Ramos (cell line): ENCODE measurements around the gene SLC12A8.

Experiments
- in situ Hi-C: fragments of 300-500 bp; cut with MboI; formaldehyde crosslinking; loops from one replicate; pipeline ENCODE4 v1.14.3; 2022; ENCODE audit warnings: low sequenced_read_pairs; ENCODE audit not compliant: unreplicated experiment

SLC12A8 gene

DNA sequence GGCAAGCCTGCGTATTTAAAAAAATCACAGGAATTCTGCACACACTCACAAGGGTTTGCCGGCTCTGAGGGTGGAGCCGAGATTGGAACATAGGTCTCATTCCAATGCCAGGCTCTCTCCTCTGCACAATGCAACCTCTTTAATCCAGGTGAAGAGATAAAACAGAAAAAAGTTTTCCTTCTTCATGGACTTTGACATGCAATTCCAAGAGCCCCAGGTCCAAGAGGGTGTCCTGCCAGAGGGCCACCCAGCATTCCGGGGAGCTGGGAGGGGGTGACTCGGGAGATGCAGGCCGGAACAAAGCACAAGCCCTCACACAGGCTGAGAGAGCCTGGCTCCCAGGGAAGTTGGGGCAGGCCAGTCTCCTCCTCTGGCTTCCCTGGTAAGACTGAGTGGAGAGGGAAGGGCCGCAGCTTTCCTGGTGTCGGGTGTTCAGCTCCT, 6.7 kb upstream of the SLC12A8 start:
- in situ Hi-C loops = no loop called here

DNA sequence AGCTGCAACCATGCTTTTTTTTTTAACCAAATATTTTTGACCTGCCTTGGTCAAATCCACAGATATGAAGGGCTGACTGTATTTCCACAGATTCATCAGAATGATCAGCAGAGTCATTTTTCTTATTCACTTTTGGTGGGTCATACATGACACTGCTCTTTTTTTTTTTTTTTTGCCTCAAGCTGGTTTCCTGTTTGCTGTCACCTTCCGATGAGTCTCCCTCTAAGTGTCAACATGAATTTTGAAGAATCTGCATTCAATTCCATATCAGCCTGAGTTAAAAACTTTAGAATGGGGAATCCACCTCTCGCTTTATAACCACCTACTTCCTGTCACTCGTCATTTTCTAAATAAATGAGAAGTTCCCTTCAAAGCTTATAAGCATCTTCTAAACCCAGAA, 2.2 kb upstream of the SLC12A8 start:
- in situ Hi-C loops = no loop called here

DNA sequence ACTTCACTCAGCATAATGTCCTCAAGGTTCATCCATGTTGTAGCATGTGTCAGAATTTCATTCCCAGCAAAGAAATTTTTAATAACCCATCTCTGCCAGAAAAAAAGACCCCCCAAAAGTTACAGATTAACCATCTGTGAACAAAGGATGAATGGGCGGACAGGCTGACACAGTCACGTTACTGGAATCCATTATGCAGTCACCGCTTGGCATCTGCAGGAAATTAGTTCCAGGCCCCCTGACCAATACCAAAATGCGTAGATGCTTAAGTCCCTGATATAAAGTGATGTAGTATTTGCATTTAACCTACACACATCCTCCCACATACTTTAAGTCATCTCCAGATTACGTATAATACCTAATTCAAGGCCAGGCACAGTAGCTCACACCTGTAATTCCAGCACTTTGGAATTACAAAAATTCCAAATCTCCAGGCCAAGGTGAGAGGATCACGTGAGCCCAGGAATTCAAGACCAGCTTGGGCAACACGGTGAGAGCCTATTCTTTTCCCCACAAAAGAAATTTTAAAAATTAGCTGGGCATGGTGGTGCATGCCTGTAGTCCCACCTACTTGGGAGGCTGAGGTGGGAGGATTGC, 1.5 kb upstream of the SLC12A8 start:
- in situ Hi-C loops = no loop called here

DNA sequence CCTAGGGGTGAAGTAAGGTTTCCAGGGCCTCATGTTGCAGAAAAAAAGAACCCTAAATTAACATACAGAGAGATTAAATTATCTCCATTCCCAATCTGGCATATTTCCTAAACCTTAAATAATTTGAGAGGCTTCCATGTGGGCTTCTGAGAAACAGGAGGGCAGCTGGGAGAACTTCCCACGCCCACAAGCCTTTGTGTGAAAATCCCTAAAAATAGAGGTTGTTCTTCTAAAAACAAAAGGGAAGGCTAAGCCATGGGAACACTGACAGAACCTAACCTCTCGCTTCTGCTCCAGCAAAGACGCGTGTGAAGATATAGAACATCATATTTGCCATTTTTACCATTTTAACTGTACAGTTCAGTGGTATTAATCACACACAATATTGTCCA, 812 bp upstream of the SLC12A8 start:
- in situ Hi-C loops = no loop called here

DNA sequence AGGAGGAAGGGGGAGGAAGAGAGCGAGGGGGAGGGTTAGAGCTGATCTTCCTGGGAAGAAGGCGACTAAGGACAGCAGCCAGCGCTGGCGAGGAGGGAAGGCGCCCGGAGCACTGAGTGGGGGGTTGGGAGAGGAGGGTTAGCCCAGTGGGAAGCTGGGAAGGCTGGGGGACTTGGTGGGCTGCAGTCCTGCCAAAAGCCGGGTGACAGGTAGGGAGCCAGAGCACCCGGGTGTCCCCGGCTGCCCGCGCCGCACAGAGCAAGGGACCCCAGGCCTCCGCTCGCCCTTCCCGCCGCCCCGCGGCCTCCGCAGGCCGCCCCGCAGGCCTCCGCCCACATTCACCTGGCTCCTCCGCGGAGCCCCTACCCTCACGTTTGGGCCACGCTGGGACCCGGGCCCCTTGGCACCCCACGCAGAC, 448 bp downstream of the SLC12A8 start:
- in situ Hi-C loops = no loop called here

DNA sequence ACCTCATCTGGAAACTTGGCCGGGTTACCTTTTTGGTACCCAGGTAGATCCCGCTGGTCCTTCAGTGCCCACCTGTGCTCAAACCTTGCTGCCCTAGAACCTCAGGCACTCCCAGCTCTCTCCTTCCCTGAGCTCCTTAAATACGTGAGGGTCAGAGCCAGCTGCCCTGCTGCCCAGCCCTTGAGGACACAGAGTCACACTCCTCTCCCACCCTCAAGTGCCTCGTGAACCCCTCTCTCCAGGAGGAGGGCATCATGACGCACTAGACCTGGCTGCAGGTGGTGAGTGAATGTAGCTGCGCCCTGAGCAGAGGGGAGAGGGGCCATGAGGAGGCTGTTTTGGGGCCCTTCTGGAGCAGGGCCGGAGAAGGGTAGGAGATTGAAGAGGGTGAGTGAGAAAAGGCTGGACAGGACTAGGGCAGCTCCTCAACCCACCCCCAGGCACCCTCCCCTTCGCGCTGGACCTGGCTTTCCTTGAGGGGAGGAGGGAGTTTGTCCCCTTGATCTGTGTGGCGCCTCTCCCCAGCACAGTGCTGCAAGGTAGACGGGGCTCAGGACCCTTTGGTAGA, 941 bp downstream of the SLC12A8 start:
- in situ Hi-C loops = no loop called here

DNA sequence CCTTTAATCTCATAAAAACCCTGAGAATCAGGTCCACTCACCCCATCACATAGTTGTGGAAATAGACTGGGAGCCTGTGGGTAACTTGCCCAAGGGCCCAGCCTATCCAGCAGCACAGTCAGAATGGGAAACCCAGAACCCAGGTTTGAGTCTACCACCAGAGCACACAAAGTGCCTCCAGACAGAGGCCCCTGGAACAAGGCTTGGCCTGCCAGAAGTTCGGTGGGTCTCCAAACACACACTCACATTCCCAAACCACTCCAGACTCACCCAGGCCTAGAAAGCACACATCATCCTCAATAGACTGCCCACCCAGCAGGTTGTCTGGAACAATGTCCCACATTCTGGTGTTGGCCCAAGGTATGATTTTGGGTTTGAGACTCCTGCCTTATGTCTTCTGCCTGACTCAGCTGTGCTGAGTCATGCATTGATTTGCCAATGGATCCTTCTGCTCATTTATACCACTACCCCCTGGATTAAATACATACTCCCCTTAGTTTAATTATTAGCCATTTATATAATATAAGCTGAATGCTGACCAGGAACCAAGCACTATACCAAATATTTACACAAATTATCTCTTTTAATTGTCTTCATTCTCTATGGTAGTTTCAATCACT, 4.5 kb downstream of the SLC12A8 start:
- in situ Hi-C loops = no loop called here

DNA sequence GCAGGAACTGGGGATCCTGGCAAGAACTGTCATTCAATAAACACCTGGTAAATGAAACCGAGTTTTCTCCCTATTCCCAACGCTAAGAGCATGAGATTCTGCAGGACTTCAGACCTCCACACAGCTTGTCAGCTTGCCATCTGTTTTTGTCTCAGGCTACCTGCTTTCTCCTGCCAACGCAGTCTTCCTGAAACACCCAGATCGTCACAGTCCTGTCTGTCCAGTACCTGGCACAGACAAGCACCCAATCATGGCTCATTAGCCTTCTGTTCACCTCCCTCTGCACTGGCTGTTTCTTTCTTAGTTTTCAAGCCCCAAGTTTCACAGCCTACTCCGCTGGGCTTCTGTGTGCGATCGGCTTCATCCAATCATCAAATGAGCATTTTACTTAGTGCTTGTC, 5.0 kb downstream of the SLC12A8 start:
- in situ Hi-C loops = no loop called here

DNA sequence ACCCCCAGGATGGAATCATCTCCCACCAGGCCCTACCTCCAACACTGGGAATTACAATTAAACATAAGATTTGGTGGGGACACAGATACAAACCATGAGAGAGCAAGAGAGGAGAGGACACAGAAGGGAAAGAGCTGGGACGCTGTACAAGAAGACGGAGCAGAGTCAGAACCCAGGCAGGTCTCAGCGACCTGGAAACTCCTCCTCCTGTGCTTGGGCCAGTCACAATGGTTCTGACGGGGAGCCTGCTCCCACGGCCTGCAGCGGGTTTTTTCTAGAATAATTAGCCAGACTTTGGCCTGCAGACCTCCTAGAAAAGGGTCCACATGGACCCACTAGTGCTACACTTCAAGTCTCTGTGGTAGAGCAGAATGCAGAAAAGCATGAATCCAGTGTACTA, 5.6 kb downstream of the SLC12A8 start:
- in situ Hi-C loops = no loop called here

DNA sequence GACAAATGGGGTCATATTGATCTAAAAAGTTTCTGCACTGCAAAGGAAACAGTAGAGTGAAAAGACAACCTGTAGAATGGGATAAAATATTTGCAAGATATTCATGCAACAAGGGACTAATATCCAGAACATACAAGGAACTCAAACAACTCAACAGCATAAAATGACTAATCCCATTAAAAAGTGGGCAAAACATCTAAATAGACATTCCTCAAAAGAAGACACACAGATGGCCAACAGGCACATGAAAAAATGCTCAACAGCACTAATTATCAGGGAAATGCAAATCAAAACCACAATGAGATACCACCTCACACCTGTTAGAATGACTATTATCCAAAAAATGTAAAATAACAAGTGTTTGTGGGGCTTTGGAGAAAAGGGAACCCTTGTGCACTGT, 8.8 kb downstream of the SLC12A8 start:
- in situ Hi-C loops = no loop called here

DNA sequence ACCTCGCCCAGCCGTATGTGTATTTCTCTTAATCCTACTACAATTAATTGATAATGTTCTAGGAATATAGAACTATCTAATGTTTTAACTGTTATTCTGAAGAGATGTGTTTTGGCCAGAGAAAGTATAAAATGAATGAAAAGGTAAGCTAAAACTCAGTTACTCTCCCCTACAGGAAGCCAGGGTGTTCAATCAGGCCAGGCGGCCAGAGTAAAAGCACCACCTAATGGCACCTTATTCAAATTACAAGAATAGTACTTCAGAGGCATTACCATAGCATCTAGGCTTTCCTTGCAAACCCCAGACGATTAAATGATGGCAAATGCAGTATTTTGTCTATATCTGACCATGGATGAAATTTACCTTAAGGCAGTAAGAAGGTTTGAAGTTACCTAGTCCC, 10.4 kb downstream of the SLC12A8 start:
- in situ Hi-C loops = no loop called here

DNA sequence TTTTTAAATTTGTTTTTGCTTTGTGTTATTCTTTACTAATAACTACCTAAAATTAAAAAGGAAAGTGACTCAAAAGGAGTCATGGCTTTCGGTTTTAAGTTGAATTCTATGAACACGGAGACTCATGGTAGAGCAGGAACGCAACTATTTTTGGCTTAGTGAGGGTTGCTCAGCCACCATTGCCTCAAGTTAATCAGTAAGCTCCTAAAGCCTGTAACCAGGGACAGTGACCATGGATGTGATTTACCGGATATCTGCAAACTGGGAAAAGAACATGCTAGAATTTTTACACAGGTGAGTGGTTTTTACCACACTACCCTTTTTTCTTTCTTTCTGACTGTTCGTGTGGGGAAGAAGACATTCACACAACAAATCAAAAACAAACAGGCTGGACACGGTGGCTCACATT, 11.8 kb downstream of the SLC12A8 start:
- in situ Hi-C loops = no loop called here

DNA sequence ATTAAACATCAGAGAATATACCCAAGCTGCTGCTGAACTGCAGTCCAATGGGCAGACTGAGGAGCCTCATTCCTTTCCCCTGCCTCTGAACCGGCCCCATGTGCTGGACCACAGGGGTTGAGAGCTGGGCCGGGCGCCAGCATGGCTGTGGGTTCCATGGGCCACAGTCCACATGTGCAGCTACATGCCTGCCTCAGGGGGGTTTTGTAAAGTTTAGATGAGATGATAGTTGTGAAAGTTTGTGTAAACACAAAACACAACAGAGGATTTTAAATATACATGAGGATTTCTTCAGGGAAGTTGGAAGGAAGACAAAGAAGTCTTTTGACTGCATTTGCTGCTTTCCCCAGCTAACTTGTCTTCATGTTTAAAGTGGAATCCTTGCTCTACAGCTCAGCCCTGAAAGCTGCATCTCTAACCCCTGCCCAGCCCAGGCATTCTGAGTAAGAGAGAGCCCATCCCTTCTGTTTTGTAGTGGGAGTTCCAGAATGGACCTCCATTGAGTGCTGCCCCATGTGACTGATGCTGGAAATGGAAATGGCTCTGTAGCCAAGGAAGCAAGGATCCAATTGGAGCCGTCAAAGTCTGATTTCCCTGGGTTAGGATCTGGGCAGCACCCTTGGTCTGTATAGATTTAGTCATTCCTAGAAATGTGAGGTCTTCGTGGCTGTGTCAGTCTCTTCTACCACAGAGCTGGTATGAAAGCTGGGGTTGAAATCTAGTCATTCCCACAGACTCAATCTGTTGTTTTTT, 17.5 kb downstream of the SLC12A8 start:
- in situ Hi-C loops = no loop called here

DNA sequence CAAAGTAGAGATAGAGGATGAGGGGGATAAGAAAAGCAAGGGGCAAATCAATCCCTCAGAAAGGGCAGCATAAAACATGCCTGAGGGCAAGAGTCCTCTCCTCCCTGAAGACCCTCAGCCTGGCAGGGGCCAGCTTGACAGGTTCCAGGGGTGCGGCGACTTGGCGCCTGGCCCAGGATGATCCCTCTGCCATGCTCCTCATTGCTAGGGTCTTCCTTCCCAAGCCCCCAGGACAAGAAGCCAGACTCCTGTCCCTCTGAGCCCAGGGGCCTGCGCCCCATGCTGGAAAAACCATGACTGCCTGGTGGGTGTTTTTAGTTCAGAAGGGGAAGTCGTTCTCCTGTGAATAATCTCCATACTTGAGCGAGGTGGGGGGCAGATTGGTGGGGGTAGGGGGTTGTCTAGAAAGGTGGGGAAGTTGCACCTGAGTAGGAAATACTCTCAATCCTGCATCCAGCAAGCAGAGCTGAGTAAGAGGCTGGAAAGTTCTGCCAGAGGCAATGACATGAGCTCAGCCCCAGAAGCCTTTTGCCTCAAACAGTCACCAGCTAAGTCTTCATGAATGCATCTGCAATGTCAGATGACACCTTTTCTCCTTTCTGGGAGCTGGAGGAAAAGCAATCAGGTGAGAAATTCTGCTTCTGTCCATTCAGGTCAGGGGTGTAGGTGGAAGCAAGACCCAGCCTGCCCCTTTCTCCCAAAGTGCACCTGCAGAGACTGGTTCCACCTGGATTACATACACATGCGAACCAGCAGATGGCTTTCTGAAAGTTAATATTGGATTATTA, 18.3 kb downstream of the SLC12A8 start:
- in situ Hi-C loops = no loop called here

DNA sequence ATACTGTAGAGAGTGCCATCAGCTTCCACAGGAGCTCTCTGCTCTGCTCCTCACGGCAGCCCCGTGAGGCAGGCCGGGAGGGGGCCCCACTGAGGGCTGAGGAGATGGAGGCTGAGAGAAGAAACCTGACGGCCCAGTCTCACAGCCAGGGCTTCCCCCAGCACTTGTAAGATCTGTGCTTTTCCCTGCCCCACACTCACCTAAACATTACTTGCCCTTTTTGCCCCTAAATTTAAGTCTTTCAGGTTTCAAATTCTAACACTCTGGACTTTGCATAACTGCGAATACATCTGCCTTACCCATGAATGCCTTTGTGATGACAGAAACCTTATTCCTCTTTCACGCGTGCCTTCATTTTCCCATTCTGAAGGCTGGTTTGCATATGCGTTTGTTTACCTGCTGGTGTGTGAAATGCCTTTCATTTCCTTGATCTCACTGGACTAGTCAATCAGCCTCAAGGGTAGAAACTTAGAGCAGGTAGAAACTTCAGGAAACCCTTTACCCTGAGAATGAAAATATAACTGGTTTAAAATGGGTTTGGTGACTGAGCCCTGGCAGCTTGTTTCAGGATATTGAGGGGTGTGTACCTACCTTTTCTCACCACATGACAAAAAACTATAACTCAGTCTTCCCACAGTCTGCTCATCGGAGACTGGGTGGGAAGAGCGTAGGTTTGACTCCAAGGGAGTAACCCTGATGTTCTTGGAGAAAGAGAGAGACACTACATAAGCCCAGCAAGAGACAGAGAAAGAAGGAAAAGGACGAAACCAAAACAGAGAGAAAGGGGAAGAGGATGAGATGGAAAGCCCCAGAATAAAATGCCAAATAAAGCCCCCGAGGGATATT, 20.1 kb downstream of the SLC12A8 start:
- in situ Hi-C loops = no loop called here

DNA sequence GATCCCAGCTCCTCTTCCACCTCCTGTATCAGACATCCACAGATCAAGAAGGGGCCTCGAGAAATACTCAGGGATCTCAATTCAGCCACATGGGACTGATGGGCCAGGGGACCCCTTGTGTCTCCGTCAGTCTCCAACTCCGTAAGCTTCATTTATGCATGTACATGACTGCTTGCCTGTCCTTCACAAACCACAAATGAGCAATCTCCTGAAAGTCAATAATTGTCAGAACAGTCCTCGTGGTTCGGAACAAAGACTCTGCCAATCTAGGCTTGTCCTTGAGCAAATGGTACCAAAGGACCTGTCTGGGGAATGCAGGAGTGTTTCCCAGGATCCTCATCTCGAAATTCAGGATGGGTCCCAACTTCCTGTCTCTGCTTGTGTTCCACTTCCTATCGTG, 20.8 kb downstream of the SLC12A8 start:
- in situ Hi-C loops = no loop called here

DNA sequence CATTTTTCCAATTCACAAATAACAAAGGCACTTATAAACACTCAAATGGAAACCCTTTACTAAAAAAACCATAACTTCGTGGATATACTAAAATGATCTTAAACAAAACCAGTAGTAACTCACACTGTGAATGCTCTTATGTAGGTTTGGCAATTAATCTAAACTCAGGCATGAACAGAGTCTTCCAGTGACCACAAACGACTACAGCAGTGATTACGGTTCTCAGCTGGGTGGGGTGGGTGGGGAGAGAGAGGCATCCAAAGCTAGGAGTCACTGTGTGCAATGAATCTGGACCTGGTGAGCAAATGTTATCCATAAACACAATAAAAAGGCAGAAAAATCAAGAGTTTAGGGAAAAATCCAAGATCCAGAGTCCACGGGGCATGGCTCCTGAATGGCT, 21.3 kb downstream of the SLC12A8 start:
- in situ Hi-C loops = no loop called here

DNA sequence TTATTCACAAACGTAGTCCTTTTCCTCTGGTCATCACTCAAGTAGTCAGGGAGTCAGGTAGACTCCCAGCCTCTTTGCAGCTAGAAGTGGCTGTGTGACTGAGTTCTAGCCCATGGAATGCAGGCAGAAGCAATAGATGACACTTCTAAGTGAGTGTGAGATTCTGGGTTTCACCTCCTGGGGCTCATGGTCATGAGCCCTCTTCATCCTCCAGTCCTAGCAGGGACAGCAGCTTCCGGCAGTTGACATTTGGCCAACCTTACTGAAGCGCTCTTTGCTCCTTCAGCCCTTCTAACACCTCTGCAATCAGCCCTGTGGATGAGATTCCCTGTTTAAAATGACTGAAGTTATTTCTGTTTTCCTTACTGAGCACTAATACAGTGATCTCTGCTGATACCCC, 21.8 kb downstream of the SLC12A8 start:
- in situ Hi-C loops = no loop called here

DNA sequence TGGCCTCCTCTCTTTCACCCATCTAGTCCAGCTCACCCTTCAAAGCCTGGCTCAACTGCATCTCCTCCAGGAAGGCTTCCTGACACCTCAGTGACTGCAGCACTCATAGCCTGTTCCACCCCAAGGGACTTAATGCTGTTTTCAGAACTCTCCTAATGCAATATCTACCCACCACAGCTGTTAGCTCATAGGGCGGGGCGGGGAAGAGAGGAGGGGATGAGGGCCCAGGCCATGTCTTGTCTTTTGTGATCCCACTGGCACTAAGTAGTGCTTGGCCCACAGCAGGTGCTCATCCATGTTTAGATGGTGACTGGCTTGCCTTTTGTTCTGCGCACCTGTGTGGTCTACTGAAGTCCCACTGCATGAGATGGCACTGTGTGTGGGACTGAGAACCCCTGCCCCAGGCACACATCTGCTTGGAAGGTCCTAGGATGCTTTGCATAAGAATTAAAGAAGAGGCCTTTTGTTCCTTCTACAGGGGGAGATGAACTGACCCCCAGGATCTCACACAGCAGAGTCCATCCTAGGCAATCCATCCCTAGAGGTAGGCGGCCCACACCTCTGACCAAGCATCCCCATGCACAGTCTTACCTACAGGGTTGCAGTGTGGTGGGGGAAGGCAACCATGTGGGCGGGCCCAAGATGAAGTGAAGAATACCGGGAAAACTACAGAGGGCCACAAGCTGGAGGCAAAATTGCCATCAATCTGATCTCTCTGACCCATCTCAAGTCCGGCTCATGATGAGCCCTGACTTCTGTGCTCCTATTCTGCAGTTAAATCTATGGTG, 23.0 kb downstream of the SLC12A8 start:
- in situ Hi-C loops = no loop called here
